B cell (primary cell): ENCODE measurements around the gene SMPX.

Source experiments
- CTCF ChIP-seq: fragments of 200-600 bp; IDR thresholded peaks from one replicate; pipeline ENCODE4 v1.8.0; 2022; ENCODE audit warnings: antibody characterized with exemption, mild to moderate bottlenecking
- EZH2 ChIP-seq: IDR thresholded peaks from 2 replicates; pipeline ENCODE4 v1.6.1; 2012; ENCODE audit warnings: borderline replicate concordance, low read depth, mild to moderate bottlenecking, moderate library complexity, low read length; ENCODE audit not compliant: insufficient read depth, poor library complexity, severe bottlenecking

- TF ChIP-seq EZH2 (no peak), CTCF (no peak)
These were observed 57.6 kb downstream of the SMPX start for GRCh38 chrX:21700275-21700674.
